ENCODE data around the gene ZFP36L1. TPM values are rescaled to one million over a fixed set of nuclear protein-coding genes. Genes with fewer than 3 reads are reported as not detected.

Gene ZFP36L1
- total RNA-seq (2021; ENCODE audit: unreplicated experiment) (304 TPM), Bru-seq, nascent RNA (percentile 99 among the genes with signal in this experiment), BruChase-seq, experiment 1, labeled RNA remaining after a 6-hour chase (percentile 98 among the genes with signal in this experiment), BruChase-seq, experiment 2, labeled RNA remaining after a 2-hour chase (percentile 100 among the genes with signal in this experiment)
- polyA plus RNA-seq (2012) = 177 and 302 TPM in 2 replicates
- long read RNA-seq, transcript ZFP36L1-201 (3 exons, 3,026 nt) = minor isoform, 10 of 75 reads
- long read RNA-seq, transcript ZFP36L1-202 (2 exons, 3,190 nt) = major isoform, 14 of 75 reads
- long read RNA-seq, partial matches to known transcripts = 7 of 75 reads
- long read RNA-seq, other reads (novel, unspliced or antisense) = 44 of 75 reads

GRCh38 chr14:68792979-68793733 is at the start of gene ZFP36L1:
ZFP36L1 (minus strand) TSS chr14:68793067; CDS start chr14:68792938, 129 bp downstream.
- H3K4me2 ChIP-seq (ENCODE audit: low read length) = peak within 1 kb of the TSS; percentile 81
- peaks cover 73% of the 10 kb centered on the region for H3K79me2 ChIP-seq (ENCODE audit: insufficient read depth, low read length)
- POLR2A ChIA-PET = interaction anchor here (0.6 to 7.1 kb wide), 43 partner anchors 8 to 849 kb away, joined by 3 to 120 read pairs (median 3); no protein-coding TSS in a partner anchor
- intact Hi-C loops (cut with micrococcal nuclease) = loop anchor here (1.0 to 5.0 kb wide), 5 partner anchors 22 to 848 kb away; no protein-coding TSS in a partner anchor
- H3K9me2 ChIP-seq (ENCODE audit: insufficient read depth) = no peaks in the 10 kb centered on the region
- H4K20me1 ChIP-seq (ENCODE audit: insufficient read depth) = peaks cover 9% of the 10 kb centered on the region; the same call in 1 of the 2 replicates
- no peaks in the 10 kb centered on the region for H3K27me3 ChIP-seq (ENCODE audit: insufficient read depth, low read length)
- peaks cover 38 to 74% of the 10 kb centered on the region in 2 experiments for H3K4me1 ChIP-seq (ENCODE audit: control insufficient read depth in 1 of 2, insufficient read depth in 2 of 2, low read length in 2 of 2)
- H3K27ac ChIP-seq (ENCODE audit: low read depth, low read length) = peak within 1 kb of the TSS; percentile 99
- CTCF ChIA-PET = interaction anchor here (0.6 to 1.4 kb wide), 4 partner anchors 8 to 1157 kb away, joined by 3 to 5 read pairs (median 4); no protein-coding TSS in a partner anchor
- no peak within 1 kb of the TSS for H2AFZ ChIP-seq (ENCODE audit: low read depth, low read length, poor library complexity, severe bottlenecking)
- no peaks in the 10 kb centered on the region for H3K9me3 ChIP-seq (ENCODE audit: control insufficient read depth in 1 of 2, insufficient read depth in 1 of 2, low read depth in 1 of 2, low read length in 2 of 2)
- ATAC-seq (peak; percentile 33), DNase-seq (ENCODE audit: low read depth, low spot score) (peak; percentile 95)
- H3K9ac ChIP-seq (ENCODE audit: low read length) = peak within 1 kb of the TSS; percentile 94
- H3K4me3 ChIP-seq (replicated peaks in 1 of 2; ENCODE audit: low read depth in 1 of 2, low read length in 2 of 2) = peak within 1 kb of the TSS; percentile 83 to 89
- no TSS peak for BruUV-seq (replicated peaks)
- TF ChIP-seq EZH2phosphoT487 (IDR thresholded peaks at IDR 0.05; ENCODE audit: borderline replicate concordance) (no peak), POLR2A (IDR thresholded peaks at IDR 0.05; ENCODE audit: borderline replicate concordance, extremely low read depth, insufficient read depth, insufficient read length) (peak; percentile 98), SP1 (IDR thresholded peaks at IDR 0.05; ENCODE audit: low read depth) (no peak), POLR2AphosphoS5 (IDR thresholded peaks at IDR 0.05; ENCODE audit: low read depth, low read length) (peak; percentile 99), YY1 (IDR thresholded peaks at IDR 0.05; ENCODE audit: extremely low read depth, insufficient replicate concordance, low read depth, low read length) (peak; percentile 65), EGR1 (IDR thresholded peaks at IDR 0.05; ENCODE audit: low read depth) (no peak), REST (IDR thresholded peaks at IDR 0.05; ENCODE audit: low read depth) (no peak), ELF1 (IDR thresholded peaks at IDR 0.05; ENCODE audit: borderline replicate concordance, low read depth) (no peak), TCF7L2 (IDR thresholded peaks at IDR 0.05; ENCODE audit: borderline replicate concordance, extremely low read depth, insufficient read depth, insufficient read length) (peak; percentile 81), SRF (IDR thresholded peaks at IDR 0.05; ENCODE audit: low read depth) (no peak)
- TF ChIP-seq, protein P1, sequence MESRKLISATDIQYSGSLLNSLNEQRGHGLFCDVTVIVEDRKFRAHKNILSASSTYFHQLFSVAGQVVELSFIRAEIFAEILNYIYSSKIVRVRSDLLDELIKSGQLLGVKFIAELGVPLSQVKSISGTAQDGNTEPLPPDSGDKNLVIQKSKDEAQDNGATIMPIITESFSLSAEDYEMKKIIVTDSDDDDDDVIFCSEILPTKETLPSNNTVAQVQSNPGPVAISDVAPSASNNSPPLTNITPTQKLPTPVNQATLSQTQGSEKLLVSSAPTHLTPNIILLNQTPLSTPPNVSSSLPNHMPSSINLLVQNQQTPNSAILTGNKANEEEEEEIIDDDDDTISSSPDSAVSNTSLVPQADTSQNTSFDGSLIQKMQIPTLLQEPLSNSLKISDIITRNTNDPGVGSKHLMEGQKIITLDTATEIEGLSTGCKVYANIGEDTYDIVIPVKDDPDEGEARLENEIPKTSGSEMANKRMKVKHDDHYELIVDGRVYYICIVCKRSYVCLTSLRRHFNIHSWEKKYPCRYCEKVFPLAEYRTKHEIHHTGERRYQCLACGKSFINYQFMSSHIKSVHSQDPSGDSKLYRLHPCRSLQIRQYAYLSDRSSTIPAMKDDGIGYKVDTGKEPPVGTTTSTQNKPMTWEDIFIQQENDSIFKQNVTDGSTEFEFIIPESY (IDR thresholded peaks at IDR 0.05; ENCODE audit: extremely low read depth, insufficient replicate concordance, low read length) = peak; percentile 75
- H3K36me3 ChIP-seq (ENCODE audit: control insufficient read depth in 1 of 2, insufficient read depth in 2 of 2, low read length in 2 of 2) = peaks cover 25 to 37% of the 10 kb centered on the region in 2 experiments
- RAD21 ChIA-PET (ENCODE audit: low non-redundant PET in 1 of 2, low total read pairs in 2 of 2, uncharacterized antibody in 2 of 2, unreplicated experiment in 2 of 2) = interaction anchor here (0.6 to 1.0 kb wide), 4 partner anchors 24 to 1083 kb away, joined by 3 to 12 read pairs (median 6); no protein-coding TSS in a partner anchor
